H9 (cell line): ENCODE measurements around the gene PNPLA6. TPM values are rescaled to one million over a fixed set of nuclear protein-coding genes. Genes with fewer than 3 reads are reported as not detected.

Experiments used
- DNase-seq: peaks from one replicate; pipeline ENCODE4 v3.0.0-alpha.2; 2017
- H2AFZ ChIP-seq: one replicate; pipeline ENCODE4 v1.6.1; 2013; ENCODE audit warnings: mild to moderate bottlenecking, low read length, control low read depth, moderate library complexity
- H2AK5ac ChIP-seq: 2 replicates; pipeline ENCODE4 v1.6.1; 2013; ENCODE audit warnings: low read length, control low read depth, mixed read lengths; ENCODE audit not compliant: insufficient read length
- H2BK120ac ChIP-seq: one replicate; pipeline ENCODE4 v1.6.1; 2013; ENCODE audit warnings: low read depth, mild to moderate bottlenecking, low read length, control low read depth, inconsistent platforms; ENCODE audit not compliant: poor library complexity, severe bottlenecking
- H2BK12ac ChIP-seq: 2 replicates; pipeline ENCODE4 v1.6.1; 2013; ENCODE audit warnings: low read length, control low read depth, mixed read lengths, low read depth; ENCODE audit not compliant: insufficient read length
- H2BK15ac ChIP-seq: 2 replicates; pipeline ENCODE4 v1.6.1; 2013; ENCODE audit warnings: low read depth, low read length, control low read depth
- H2BK20ac ChIP-seq: one replicate; pipeline ENCODE4 v1.6.1; 2013; ENCODE audit warnings: low read depth, mild to moderate bottlenecking, low read length, control low read depth, inconsistent platforms; ENCODE audit not compliant: poor library complexity, severe bottlenecking
- H2BK5ac ChIP-seq: 2 replicates; pipeline ENCODE4 v1.6.1; 2013; ENCODE audit warnings: low read length, control low read depth, mixed read lengths; ENCODE audit not compliant: insufficient read length
- H3K14ac ChIP-seq: 2 replicates; pipeline ENCODE4 v1.6.1; 2013; ENCODE audit warnings: low read length, control low read depth; ENCODE audit not compliant: insufficient read depth
- H3K18ac ChIP-seq: 2 replicates; pipeline ENCODE4 v1.6.1; 2013; ENCODE audit warnings: low read depth, mild to moderate bottlenecking, mixed read lengths, low read length, control low read depth; ENCODE audit not compliant: insufficient read length
- H3K23ac ChIP-seq: 2 replicates; pipeline ENCODE4 v1.6.1; 2013; ENCODE audit warnings: low read length, control low read depth, mixed read lengths, low read depth; ENCODE audit not compliant: insufficient read length
- H3K23me2 ChIP-seq: 2 replicates; pipeline ENCODE4 v1.6.1; 2013; ENCODE audit warnings: low read depth, mild to moderate bottlenecking, mixed read lengths, low read length, control low read depth; ENCODE audit not compliant: insufficient read length, poor library complexity, severe bottlenecking
- H3K27ac ChIP-seq: 2 replicates; pipeline ENCODE4 v1.5.1; 2013; ENCODE audit warnings: low read length, control low read depth, mixed read lengths, low read depth; ENCODE audit not compliant: insufficient read length
- H3K27me3 ChIP-seq: 2 replicates; pipeline ENCODE4 v1.6.1; 2013; ENCODE audit warnings: low read length, control low read depth, inconsistent platforms; ENCODE audit not compliant: insufficient read depth
- H3K4ac ChIP-seq: 2 replicates; pipeline ENCODE4 v1.6.1; 2013; ENCODE audit warnings: low read depth, mild to moderate bottlenecking, control low read depth, inconsistent platforms, low read length, moderate library complexity
- H3K4me1 ChIP-seq: 2 replicates; pipeline ENCODE4 v1.6.1; 2013; ENCODE audit warnings: low read length, control low read depth, inconsistent platforms; ENCODE audit not compliant: insufficient read depth
- H3K4me2 ChIP-seq: 2 replicates; pipeline ENCODE4 v1.6.1; 2013; ENCODE audit warnings: low read length, control low read depth, mixed read lengths; ENCODE audit not compliant: insufficient read length, insufficient read depth
- H3K56ac ChIP-seq: 2 replicates; pipeline ENCODE4 v1.6.1; 2013; ENCODE audit warnings: low read depth, mild to moderate bottlenecking, mixed read lengths, low read length, control low read depth; ENCODE audit not compliant: insufficient read length
- H3K79me1 ChIP-seq: 2 replicates; pipeline ENCODE4 v1.6.1; 2013; ENCODE audit warnings: low read depth, mild to moderate bottlenecking, moderate library complexity, low read length, control low read depth, inconsistent platforms; ENCODE audit not compliant: insufficient read depth, poor library complexity, severe bottlenecking
- H3K79me2 ChIP-seq: 2 replicates; pipeline ENCODE4 v1.6.1; 2013; ENCODE audit warnings: low read length, control low read depth, inconsistent platforms; ENCODE audit not compliant: insufficient read depth
- H3K9ac ChIP-seq: 2 replicates; pipeline ENCODE4 v1.6.1; 2013; ENCODE audit warnings: low read length, control low read depth, mixed read lengths; ENCODE audit not compliant: insufficient read length; ENCODE audit errors: extremely low read depth
- H3K9me3 ChIP-seq: one replicate; pipeline ENCODE4 v1.6.1; 2013; ENCODE audit warnings: low read depth, low read length, inconsistent platforms; ENCODE audit not compliant: control insufficient read depth
- H3T11ph ChIP-seq: one replicate; pipeline ENCODE4 v1.6.1; 2013; ENCODE audit warnings: mild to moderate bottlenecking, low read length, control low read depth, inconsistent platforms
- H4K20me1 ChIP-seq: one replicate; pipeline ENCODE4 v1.6.1; 2013; ENCODE audit not compliant: control insufficient read depth, insufficient read length, insufficient read depth
- H4K5ac ChIP-seq: 2 replicates; pipeline ENCODE4 v1.6.1; 2013; ENCODE audit warnings: low read depth, mild to moderate bottlenecking, mixed read lengths, low read length, control low read depth; ENCODE audit not compliant: insufficient read length
- H4K8ac ChIP-seq: replicated peaks from 2 replicates; pipeline ENCODE4 v1.6.1; 2013; ENCODE audit warnings: low read length, control low read depth, mixed read lengths, low read depth; ENCODE audit not compliant: insufficient read length
- H4K91ac ChIP-seq: 2 replicates; pipeline ENCODE4 v1.6.1; 2013; ENCODE audit warnings: low read depth, mild to moderate bottlenecking, moderate library complexity, mixed read lengths, low read length, control low read depth; ENCODE audit not compliant: insufficient read length
- H3K27ac Mint-ChIP-seq, 3 experiments: 2 replicates in 2 of 3; 3 replicates in 1 of 3; pipeline ENCODE4 v1.8.0; 2020 to 2021; ENCODE audit warnings: mixed read lengths in 3 of 3, mild to moderate bottlenecking in 1 of 3, moderate library complexity in 1 of 3
- H3K27me3 Mint-ChIP-seq: 2 replicates; pipeline ENCODE4 v1.8.0; 2021; ENCODE audit warnings: low read depth, mild to moderate bottlenecking, moderate library complexity, mixed read lengths
- H3K36me3 Mint-ChIP-seq, 3 experiments: 2 replicates in 2 of 3; 3 replicates in 1 of 3; pipeline ENCODE4 v1.8.0; 2020 to 2021; ENCODE audit warnings: low read depth in 3 of 3, mixed read lengths in 3 of 3; ENCODE audit not compliant: insufficient read depth in 1 of 3
- H3K4me1 Mint-ChIP-seq, 2 experiments: 2 replicates each; pipeline ENCODE4 v1.8.0; 2020; ENCODE audit warnings: mixed read lengths in 2 of 2
- H3K4me3 Mint-ChIP-seq, 2 experiments: 2 replicates in 1 of 2; 3 replicates in 1 of 2; pipeline ENCODE4 v1.8.0; 2020 to 2021; ENCODE audit warnings: mild to moderate bottlenecking in 2 of 2, mixed read lengths in 2 of 2, moderate library complexity in 1 of 2
- H3K9me3 Mint-ChIP-seq, 2 experiments: 2 replicates in 1 of 2; 3 replicates in 1 of 2; pipeline ENCODE4 v1.8.0; 2020; ENCODE audit warnings: mild to moderate bottlenecking in 2 of 2, mixed read lengths in 2 of 2, moderate library complexity in 1 of 2
- CTCF ChIP-seq: fragments of 200-600 bp; sonication (generic); conservative IDR thresholded peaks from 3 replicates; pipeline ENCODE4 v1.8.0; 2021; ENCODE audit warnings: antibody characterized with exemption, mild to moderate bottlenecking
- WGBS: extraction: QIAGEN DNeasy Blood & Tissue Kit; methylation state at CpG from one replicate; pipeline ENCODE4 v1.1.7; 2013; ENCODE audit warnings: missing lambda C conversion rate, low lambda C conversion rate, mixed read lengths; ENCODE audit not compliant: insufficient read length; ENCODE audit errors: extremely low coverage; 5-methylcytosine and 5-hydroxymethylcytosine counted together
- total RNA-seq: library from RNA; stranded (reverse); gene quantifications from 2 replicates; pipeline ENCODE4 v1.2.1, GENCODE V29; 2021

PNPLA6 gene
- total RNA-seq, 1 experiment from 2014 or later: 130 TPM

GRCh38 chr19:7579182-7579581, 43.7 kb downstream of the PNPLA6 start:
- no peak for DNase-seq

More at GRCh38 chr19:7579182-7579581, 43.7 kb downstream of the PNPLA6 start:
- Mint-ChIP-seq H3K4me1 (no peaks in the 10 kb centered on the region), H3K9me3 (no peaks in the 10 kb centered on the region), H3K4me3 (no peak overlapping the region), H3K27me3 (peaks cover 60% of the 10 kb centered on the region), H3K27ac (no peak overlapping the region), H3K36me3 (no peaks in the 10 kb centered on the region)
- no peaks in the 10 kb centered on the region for H4K20me1 ChIP-seq
- H3T11ph ChIP-seq: no peak overlapping the region
- H4K5ac ChIP-seq: no peak overlapping the region
- H3K27ac ChIP-seq: no peak overlapping the region
- H3K14ac ChIP-seq: no peak overlapping the region
- no peak overlapping the region for H4K91ac ChIP-seq
- H2BK12ac ChIP-seq: no peak overlapping the region
- H3K4ac ChIP-seq: no peak overlapping the region
- H3K18ac ChIP-seq: no peak overlapping the region
- no peak overlapping the region for H2BK20ac ChIP-seq
- H3K79me1 ChIP-seq: no peaks in the 10 kb centered on the region
- H3K79me2 ChIP-seq: no peaks in the 10 kb centered on the region
- no peak overlapping the region for H2AFZ ChIP-seq
- H2BK5ac ChIP-seq: no peak overlapping the region
- no peak for TF ChIP-seq CTCF
- no CpG with 5 or more reads among the region's 6 CpGs for WGBS
- no peaks in the 10 kb centered on the region for H3K27me3 ChIP-seq
- H4K8ac ChIP-seq: no peak overlapping the region
- H3K56ac ChIP-seq: no peak overlapping the region
- H2AK5ac ChIP-seq: no peak overlapping the region
- no peaks in the 10 kb centered on the region for H3K4me1 ChIP-seq
- no peak overlapping the region for H3K9ac ChIP-seq
- no peaks in the 10 kb centered on the region for H3K23me2 ChIP-seq
- no peak overlapping the region for H2BK15ac ChIP-seq
- H2BK120ac ChIP-seq: no peak overlapping the region
- no peak overlapping the region for H3K4me2 ChIP-seq
- H3K23ac ChIP-seq: no peak overlapping the region
- no peaks in the 10 kb centered on the region for H3K9me3 ChIP-seq
